Mucosa of descending colon (tissue), 3 donors: ENCODE data around the gene MPLKIP. TPM values are rescaled to one million over a fixed set of nuclear protein-coding genes. Genes with fewer than 3 reads are reported as not detected.
"Not testable (repeated sequence)": the region's sequence is repeated elsewhere in the genome, so short reads cannot be mapped to it uniquely, and the experiment has no call there.

Experiments used
- ATAC-seq: fragments of 200-7000 bp; cut with Tn5 transposase; one replicate; pipeline ENCODE4 v1.9.1; 2020; ENCODE audit warnings: mild to moderate bottlenecking, moderate library complexity
- DNase-seq, 3 donors: peaks; one replicate each; pipeline ENCODE4 v3.0.0-alpha.2; 2020
- H3K36me3 ChIP-seq: fragments of 200-600 bp; one replicate; pipeline ENCODE4 v1.8.0; 2021; ENCODE audit warnings: low read depth, mild to moderate bottlenecking
- H3K4me1 ChIP-seq: fragments of 200-600 bp; one replicate; pipeline ENCODE4 v1.8.0; 2021; ENCODE audit warnings: low read depth, mild to moderate bottlenecking
- H3K4me3 ChIP-seq: fragments of 200-600 bp; one replicate; pipeline ENCODE4 v1.8.0; 2021; ENCODE audit warnings: mild to moderate bottlenecking
- H3K9me3 ChIP-seq: fragments of 200-600 bp; one replicate; pipeline ENCODE4 v1.8.0; 2021; ENCODE audit warnings: mild to moderate bottlenecking
- CTCF ChIP-seq: fragments of 200-600 bp; IDR thresholded peaks from one replicate; pipeline ENCODE4 v1.8.0; 2022; ENCODE audit warnings: antibody characterized with exemption, mild to moderate bottlenecking
- intact Hi-C, 2 donors: fragments of 100-400 bp; cut with DNase I in 1 of 2; cut with micrococcal nuclease in 1 of 2; formaldehyde crosslinking; loops; one replicate each; pipeline versions ENCODE4 v1.11.0 to v1.11.1; 2022; cut with DNase I, micrococcal nuclease
- total RNA-seq, 3 donors: library from RNA; stranded (reverse); fragmentation: NEBNext Ultra II Directional in 2 of 3; extraction: Animal tissue kit (Norgen Biotek cat#: 25700) in 2 of 3; gene quantifications; one replicate each; pipeline versions ENCODE4 v1.2.1 to v1.2.4, GENCODE V29; 2021 to 2023
- donor health status: DM: no; HTN: no; CAD: no; lungs with moderate emphysema.
- donor health status: DM: no; HTN: no; CAD: no.
- donor health status: DM: no; HTN: yes; CAD: no.

MPLKIP gene
- total RNA-seq, 3 donors from 2014 or later, result 29.2 to 35.0 (median 34.7) TPM

DNA sequence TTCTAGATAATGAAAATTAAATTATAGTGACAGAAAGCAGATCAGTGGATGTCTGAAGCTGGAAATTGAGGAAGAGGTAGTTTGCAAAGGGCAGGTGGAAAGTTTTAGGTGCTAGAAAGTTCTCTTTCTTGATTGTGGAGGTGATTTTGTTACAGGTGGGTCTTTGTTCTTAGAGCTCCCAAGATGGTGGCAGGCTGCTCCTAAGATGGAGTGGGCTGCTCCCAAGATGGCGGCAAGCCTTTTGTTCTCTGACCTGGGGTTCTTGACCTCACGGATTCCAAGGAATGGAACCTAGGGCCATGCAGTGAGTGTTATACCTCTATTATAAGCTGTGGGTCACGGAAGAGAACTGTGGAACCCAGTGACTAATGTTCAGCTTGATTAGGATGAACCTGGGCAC lies 32.9 kb upstream of the MPLKIP start:
- TF ChIP-seq CTCF, result no peak

DNA sequence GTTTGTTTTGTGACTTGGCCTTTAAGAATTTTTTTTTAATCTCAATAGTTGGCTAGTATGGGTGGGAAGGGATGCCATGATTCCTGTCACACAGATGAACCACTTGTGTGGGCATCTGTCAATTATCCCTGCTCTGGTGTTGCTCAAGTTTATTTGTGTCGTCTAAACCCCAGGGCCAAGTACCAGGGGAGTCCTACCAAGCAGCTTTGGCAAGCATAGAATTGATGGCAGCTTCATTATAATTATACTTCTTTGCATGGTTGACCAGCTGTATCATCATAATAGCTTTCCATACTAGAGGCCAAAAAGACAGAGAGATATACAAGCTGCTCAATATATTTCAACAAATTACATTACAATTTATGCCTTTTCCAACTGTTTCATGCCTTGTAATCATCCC lies 30.8 kb upstream of the MPLKIP start:
- DNase-seq (no peak), ATAC-seq (no peak)
- Histone ChIP-seq H3K36me3 (no peaks in the 10 kb centered on the region), H3K4me3 (no peak overlapping the region), H3K9me3 (no peaks in the 10 kb centered on the region), H3K4me1 (no peaks in the 10 kb centered on the region)
- intact Hi-C loops, result no loop called here
- TF ChIP-seq CTCF, result no peak

More for the DNA sequence above, 32.9 kb upstream of the MPLKIP start:
- intact Hi-C loops, result no loop called here
- H3K4me3 ChIP-seq, result no peak overlapping the region
- no peaks in the 10 kb centered on the region for H3K4me1 ChIP-seq
- H3K9me3 ChIP-seq, result no peaks in the 10 kb centered on the region
- no peaks in the 10 kb centered on the region for H3K36me3 ChIP-seq
- ATAC-seq, result no peak
- no peak for DNase-seq

DNA sequence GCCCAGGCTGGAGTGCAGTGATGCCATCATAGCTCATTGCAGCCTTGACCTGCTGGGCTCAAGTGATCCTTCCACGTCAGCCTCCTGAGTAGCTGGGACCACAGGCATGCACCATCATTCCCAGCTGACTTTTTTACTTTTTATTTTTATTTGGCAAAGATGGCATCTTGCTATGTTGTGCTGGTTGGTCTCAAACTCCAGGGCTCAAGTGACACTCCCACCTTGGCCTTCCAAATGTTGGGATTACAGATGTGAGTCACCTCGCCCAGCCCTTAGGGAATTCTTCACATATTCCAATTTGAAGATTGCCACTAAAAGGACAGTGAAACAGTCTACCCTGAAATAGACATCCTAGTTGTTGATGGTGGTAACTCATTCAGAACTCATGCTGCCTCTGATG lies 28.1 kb upstream of the MPLKIP start:
- no peaks in the 10 kb centered on the region for H3K4me1 ChIP-seq
- DNase-seq (no peak), ATAC-seq (no peak)
- H3K9me3 ChIP-seq, result no peaks in the 10 kb centered on the region
- no peaks in the 10 kb centered on the region for H3K36me3 ChIP-seq
- intact Hi-C loops, result no loop called here
- no peak overlapping the region for H3K4me3 ChIP-seq
- no peak for TF ChIP-seq CTCF

GRCh38 chr7:40156988-40157387 lies 22.6 kb upstream of the MPLKIP start:
- no peaks in the 10 kb centered on the region for H3K36me3 ChIP-seq
- TF ChIP-seq CTCF, result no peak
- DNase-seq (peak in 2 of 3 donors; percentile 39 to 75), ATAC-seq (peak; percentile 98)
- peaks cover 6% of the 10 kb centered on the region for H3K4me1 ChIP-seq
- H3K9me3 ChIP-seq, result no peaks in the 10 kb centered on the region
- no peak overlapping the region for H3K4me3 ChIP-seq
- intact Hi-C loops, result no loop called here

GRCh38 chr7:40151504-40151903 lies 17.1 kb upstream of the MPLKIP start:
- ATAC-seq (peak; percentile 49), DNase-seq (no peak)
- Histone ChIP-seq H3K4me3 (no peak overlapping the region), H3K4me1 (peaks cover 11% of the 10 kb centered on the region), H3K36me3 (no peaks in the 10 kb centered on the region), H3K9me3 (no peaks in the 10 kb centered on the region)
- TF ChIP-seq CTCF, result no peak
- intact Hi-C loops, result no loop called here

- H3K4me1 ChIP-seq, result peaks cover 6% of the 10 kb centered on the region
- H3K36me3 ChIP-seq, result no peaks in the 10 kb centered on the region
- ATAC-seq (no peak), DNase-seq (no peak)
- intact Hi-C loops, result no loop called here
- H3K9me3 ChIP-seq, result no peaks in the 10 kb centered on the region
- H3K4me3 ChIP-seq, result no peak overlapping the region
- no peak for TF ChIP-seq CTCF
Measured at GRCh38 chr7:40148671-40149070, 14.2 kb upstream of the MPLKIP start.

GRCh38 chr7:40148247-40148580 lies 13.8 kb upstream of the MPLKIP start:
- H3K9me3 ChIP-seq, H3K4me1 ChIP-seq, H3K4me3 ChIP-seq, H3K36me3 ChIP-seq, intact Hi-C loops, DNase-seq, ATAC-seq: not testable (repeated sequence)
